ENCODE results near the gene RAB8B. TPM values are rescaled to one million over a fixed set of nuclear protein-coding genes. Genes with fewer than 3 reads are reported as not detected.

Gene RAB8B
- total and polyA plus RNA-seq, 2 of the 13 experiments (the other 11 are each of a cell fraction or from before 2014, with no cell fraction given) = 6.8 to 14.2 TPM

DNA sequence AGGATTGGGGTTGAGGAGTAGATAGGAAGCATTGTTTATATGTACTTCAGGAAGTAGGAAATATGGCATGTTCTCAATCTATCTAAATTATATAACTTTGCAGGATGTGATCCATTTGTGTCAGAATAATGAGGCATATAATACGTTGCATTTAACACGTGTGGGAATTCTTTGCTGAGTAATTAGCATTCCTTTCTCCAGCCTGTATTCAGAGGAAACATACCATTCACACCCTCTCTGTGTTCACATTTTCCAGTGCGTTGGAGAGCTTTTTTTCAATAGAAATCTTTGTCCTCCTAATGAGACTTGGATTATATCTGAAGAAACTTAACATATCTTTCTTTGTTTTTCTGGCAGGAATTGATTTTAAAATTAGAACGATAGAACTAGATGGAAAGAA, 55.0 kb downstream of the RAB8B start:
- no peaks in the 10 kb centered on the region for H3K27me3 ChIP-seq (ENCODE audit: control insufficient read depth in 1 of 2, insufficient read depth in 2 of 2, low read length in 2 of 2)
- no peaks in the 10 kb centered on the region for H3K9me3 ChIP-seq (ENCODE audit: low read length)
- in situ Hi-C loops (cut with HindIII; ENCODE audit: extremely low pct_ligation_motif_present, low pct_unique_long_range_greater_than_20kb) = no loop called here
- H2AFZ ChIP-seq (ENCODE audit: low read length) = no peak overlapping the region
- TF ChIP-seq ZNF263 (CRISPR knock-in tag; IDR thresholded peaks at IDR 0.05) (no peak), ZNF878 (CRISPR knock-in tag; IDR thresholded peaks at IDR 0.05) (no peak), FOXK2 (IDR thresholded peaks at IDR 0.05) (no peak), PCBP1 (IDR thresholded peaks at IDR 0.05; ENCODE audit: borderline replicate concordance, low read depth, low read length) (no peak), ZNF83 (CRISPR knock-in tag; IDR thresholded peaks at IDR 0.05; ENCODE audit: borderline replicate concordance) (no peak), IRX3 (CRISPR knock-in tag; IDR thresholded peaks at IDR 0.05; ENCODE audit: borderline replicate concordance, low read depth) (no peak), ZBTB3 (CRISPR knock-in tag; IDR thresholded peaks at IDR 0.05; ENCODE audit: borderline replicate concordance, low read depth) (no peak), ZNF598 (CRISPR knock-in tag; IDR thresholded peaks at IDR 0.05; ENCODE audit: borderline replicate concordance) (no peak)
- TF ChIP-seq, protein P1, sequence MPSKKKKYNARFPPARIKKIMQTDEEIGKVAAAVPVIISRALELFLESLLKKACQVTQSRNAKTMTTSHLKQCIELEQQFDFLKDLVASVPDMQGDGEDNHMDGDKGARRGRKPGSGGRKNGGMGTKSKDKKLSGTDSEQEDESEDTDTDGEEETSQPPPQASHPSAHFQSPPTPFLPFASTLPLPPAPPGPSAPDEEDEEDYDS (CRISPR knock-in tag; IDR thresholded peaks at IDR 0.05) = no peak
- TF ChIP-seq, protein P2, sequence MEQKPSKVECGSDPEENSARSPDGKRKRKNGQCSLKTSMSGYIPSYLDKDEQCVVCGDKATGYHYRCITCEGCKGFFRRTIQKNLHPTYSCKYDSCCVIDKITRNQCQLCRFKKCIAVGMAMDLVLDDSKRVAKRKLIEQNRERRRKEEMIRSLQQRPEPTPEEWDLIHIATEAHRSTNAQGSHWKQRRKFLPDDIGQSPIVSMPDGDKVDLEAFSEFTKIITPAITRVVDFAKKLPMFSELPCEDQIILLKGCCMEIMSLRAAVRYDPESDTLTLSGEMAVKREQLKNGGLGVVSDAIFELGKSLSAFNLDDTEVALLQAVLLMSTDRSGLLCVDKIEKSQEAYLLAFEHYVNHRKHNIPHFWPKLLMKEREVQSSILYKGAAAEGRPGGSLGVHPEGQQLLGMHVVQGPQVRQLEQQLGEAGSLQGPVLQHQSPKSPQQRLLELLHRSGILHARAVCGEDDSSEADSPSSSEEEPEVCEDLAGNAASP (CRISPR knock-in tag; IDR thresholded peaks at IDR 0.05; ENCODE audit: borderline replicate concordance) = no peak
- TF ChIP-seq, protein P3, sequence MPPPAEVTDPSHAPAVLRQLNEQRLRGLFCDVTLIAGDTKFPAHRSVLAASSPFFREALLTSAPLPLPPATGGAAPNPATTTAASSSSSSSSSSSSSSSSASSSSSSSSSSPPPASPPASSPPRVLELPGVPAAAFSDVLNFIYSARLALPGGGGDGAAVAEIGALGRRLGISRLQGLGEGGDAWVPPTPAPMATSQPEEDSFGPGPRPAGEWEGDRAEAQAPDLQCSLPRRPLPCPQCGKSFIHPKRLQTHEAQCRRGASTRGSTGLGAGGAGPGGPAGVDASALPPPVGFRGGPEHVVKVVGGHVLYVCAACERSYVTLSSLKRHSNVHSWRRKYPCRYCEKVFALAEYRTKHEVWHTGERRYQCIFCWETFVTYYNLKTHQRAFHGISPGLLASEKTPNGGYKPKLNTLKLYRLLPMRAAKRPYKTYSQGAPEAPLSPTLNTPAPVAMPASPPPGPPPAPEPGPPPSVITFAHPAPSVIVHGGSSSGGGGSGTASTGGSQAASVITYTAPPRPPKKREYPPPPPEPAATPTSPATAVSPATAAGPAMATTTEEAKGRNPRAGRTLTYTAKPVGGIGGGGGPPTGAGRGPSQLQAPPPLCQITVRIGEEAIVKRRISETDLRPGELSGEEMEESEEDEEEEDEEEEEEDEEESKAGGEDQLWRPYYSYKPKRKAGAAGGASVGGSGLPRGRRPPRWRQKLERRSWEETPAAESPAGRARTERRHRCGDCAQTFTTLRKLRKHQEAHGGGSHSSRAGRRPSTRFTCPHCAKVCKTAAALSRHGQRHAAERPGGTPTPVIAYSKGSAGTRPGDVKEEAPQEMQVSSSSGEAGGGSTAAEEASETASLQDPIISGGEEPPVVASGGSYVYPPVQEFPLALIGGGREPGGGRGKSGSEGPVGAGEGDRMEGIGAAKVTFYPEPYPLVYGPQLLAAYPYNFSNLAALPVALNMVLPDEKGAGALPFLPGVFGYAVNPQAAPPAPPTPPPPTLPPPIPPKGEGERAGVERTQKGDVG (CRISPR knock-in tag; IDR thresholded peaks at IDR 0.05; ENCODE audit: borderline replicate concordance) = no peak
- TF ChIP-seq, protein P4, sequence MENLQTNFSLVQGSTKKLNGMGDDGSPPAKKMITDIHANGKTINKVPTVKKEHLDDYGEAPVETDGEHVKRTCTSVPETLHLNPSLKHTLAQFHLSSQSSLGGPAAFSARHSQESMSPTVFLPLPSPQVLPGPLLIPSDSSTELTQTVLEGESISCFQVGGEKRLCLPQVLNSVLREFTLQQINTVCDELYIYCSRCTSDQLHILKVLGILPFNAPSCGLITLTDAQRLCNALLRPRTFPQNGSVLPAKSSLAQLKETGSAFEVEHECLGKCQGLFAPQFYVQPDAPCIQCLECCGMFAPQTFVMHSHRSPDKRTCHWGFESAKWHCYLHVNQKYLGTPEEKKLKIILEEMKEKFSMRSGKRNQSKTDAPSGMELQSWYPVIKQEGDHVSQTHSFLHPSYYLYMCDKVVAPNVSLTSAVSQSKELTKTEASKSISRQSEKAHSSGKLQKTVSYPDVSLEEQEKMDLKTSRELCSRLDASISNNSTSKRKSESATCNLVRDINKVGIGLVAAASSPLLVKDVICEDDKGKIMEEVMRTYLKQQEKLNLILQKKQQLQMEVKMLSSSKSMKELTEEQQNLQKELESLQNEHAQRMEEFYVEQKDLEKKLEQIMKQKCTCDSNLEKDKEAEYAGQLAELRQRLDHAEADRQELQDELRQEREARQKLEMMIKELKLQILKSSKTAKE (CRISPR knock-in tag; IDR thresholded peaks at IDR 0.05; ENCODE audit: borderline replicate concordance) = no peak
- intact Hi-C loops (cut with micrococcal nuclease; ENCODE audit: unreplicated experiment) = no loop called here
- no peaks in the 10 kb centered on the region for H3K79me2 ChIP-seq (ENCODE audit: insufficient read depth, low read length)
- peaks cover 10% of the 10 kb centered on the region for H3K4me1 ChIP-seq (ENCODE audit: insufficient read depth, low read length)
- H3K36me3 ChIP-seq (replicated peaks in 1 of 2; ENCODE audit: control insufficient read depth in 1 of 2, insufficient read depth in 2 of 2, low read length in 2 of 2) = 0 out of 5 replicates have a peak, but pooled peaks cover 0 to 3% of the 10 kb centered on the region in 2 experiments
- POLR2A ChIA-PET = no interaction called here
- FAIRE-seq = no peak
- ATAC-seq = no peak
- CTCF ChIA-PET (ENCODE audit: low intra/inter-chr PET ratio, low total read pairs) = no interaction called here
- no peaks in the 10 kb centered on the region for H4K20me1 ChIP-seq (ENCODE audit: insufficient read depth, low read length)
- H3K4me2 ChIP-seq (ENCODE audit: low read depth, low read length) = no peak overlapping the region
- DNase-seq (ENCODE audit: low spot score) = no peak
- H3K4me3 ChIP-seq (replicated peaks in 1 of 3; ENCODE audit: insufficient read depth in 1 of 3, low read depth in 2 of 3, low read length in 3 of 3) = no peak overlapping the region
- no peak overlapping the region for H3K27ac ChIP-seq (ENCODE audit: extremely low read length, insufficient read depth, low read length)
- WGBS (ENCODE audit: low lambda C conversion rate) = 91% methylated on average over 4 of the region's 4 CpGs
- BruUV-seq (replicated peaks) = no TSS peak
- H3K9ac ChIP-seq (ENCODE audit: insufficient read depth, low read depth, low read length) = no peak overlapping the region

Measured in HepG2 (cell line).